Thoracic aorta (tissue), 2 donors: ENCODE results near the gene TMEM237. TPM values are rescaled to one million over a fixed set of nuclear protein-coding genes. Genes with fewer than 3 reads are reported as not detected.

ENCODE experiments used
- ATAC-seq: fragments of 150-250 bp; one replicate; pipeline ENCODE4 v1.8.0; 2017; ENCODE audit warnings: low read depth; ENCODE audit not compliant: insufficient number of reproducible peaks, low FRiP score
- DNase-seq: peaks from one replicate; pipeline ENCODE4 v3.0.0-alpha.2; 2020; ENCODE audit warnings: low spot score
- H3K27ac ChIP-seq, 2 donors: fragments of 200-600 bp; sonication (generic); 1 replicate in 1 of 2; 2 replicates in 1 of 2; pipeline ENCODE4 v1.5.1; 2016; ENCODE audit warnings: mild to moderate bottlenecking in 2 of 2, moderate library complexity in 2 of 2
- H3K27me3 ChIP-seq: fragments of 200-600 bp; sonication (generic); replicated peaks from 2 replicates; pipeline ENCODE4 v1.6.0; 2016; ENCODE audit warnings: mild to moderate bottlenecking; ENCODE audit not compliant: insufficient read depth
- H3K36me3 ChIP-seq: fragments of 200-600 bp; sonication (generic); one replicate; pipeline ENCODE4 v1.5.1; 2016
- H3K4me1 ChIP-seq, 2 donors: fragments of 200-600 bp; sonication (generic); 1 replicate in 1 of 2; 2 replicates in 1 of 2; pipeline versions ENCODE4 v1.5.1 to v1.6.0; 2016; ENCODE audit warnings: low read depth in 2 of 2, mild to moderate bottlenecking in 1 of 2; ENCODE audit not compliant: control insufficient read depth in 1 of 2
- H3K4me3 ChIP-seq: fragments of 200-600 bp; sonication (generic); 2 replicates; pipeline ENCODE4 v1.5.1; 2016; ENCODE audit warnings: mild to moderate bottlenecking
- H3K9me3 ChIP-seq: fragments of 200-600 bp; sonication (generic); 2 replicates; pipeline ENCODE4 v1.5.1; 2016
- CTCF ChIP-seq: fragments of 200-600 bp; sonication (generic); IDR thresholded peaks from one replicate; pipeline ENCODE4 v1.5.1; 2019; ENCODE audit warnings: antibody characterized with exemption
- total RNA-seq, 2 donors: library from RNA; depleted of rRNA; stranded (reverse); fragments of >200 nt; gene quantifications; one replicate each; pipeline versions ENCODE4 v1.1.0 to v1.2.3, GENCODE V29; 2016

TMEM237 gene
- total RNA-seq: 10 to 100 TPM; 43.2 to 45.6 TPM

GRCh38 chr2:201643216-201643890 is at the start of gene TMEM237:
TSS of gene TMEM237 (minus strand) at chr2:201643503. CDS start at chr2:201643400, 103 bp downstream.
- Histone ChIP-seq H3K4me1 (peaks cover 8 to 24% of the 10 kb centered on the region in 2 donors), H3K36me3 (peaks cover 6% of the 10 kb centered on the region), H3K9me3 (no peaks in the 10 kb centered on the region), H3K27ac (peak within 1 kb of the TSS; percentile 93 to 98), H3K4me3 (peak within 1 kb of the TSS; percentile 90), H3K27me3 (no peaks in the 10 kb centered on the region)
- TF ChIP-seq CTCF: no peak
- peak; percentile 38 for ATAC-seq
- DNase-seq: no peak

DNA sequence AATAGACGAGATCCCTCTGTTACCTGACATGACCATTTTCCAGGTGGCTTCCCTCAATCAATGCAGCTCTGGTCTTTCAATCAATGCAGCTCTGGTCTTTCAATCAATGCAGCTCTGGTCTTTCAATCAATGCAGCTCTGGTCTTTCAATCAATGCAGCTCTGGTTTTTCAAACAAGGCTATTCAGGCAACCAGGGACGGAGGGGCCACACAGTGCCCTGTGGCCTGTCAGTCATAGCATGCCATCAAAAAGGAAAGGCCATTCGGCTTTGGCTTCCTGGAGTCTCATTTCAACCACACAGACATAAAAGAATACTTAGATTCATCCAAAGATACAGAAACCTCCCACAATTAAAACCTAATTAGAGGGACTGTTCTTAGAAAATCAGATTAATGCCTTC is 41.9 kb upstream of the TMEM237 start:
- H3K4me1 ChIP-seq: no peaks in the 10 kb centered on the region
- no peak overlapping the region for H3K27ac ChIP-seq

DNA sequence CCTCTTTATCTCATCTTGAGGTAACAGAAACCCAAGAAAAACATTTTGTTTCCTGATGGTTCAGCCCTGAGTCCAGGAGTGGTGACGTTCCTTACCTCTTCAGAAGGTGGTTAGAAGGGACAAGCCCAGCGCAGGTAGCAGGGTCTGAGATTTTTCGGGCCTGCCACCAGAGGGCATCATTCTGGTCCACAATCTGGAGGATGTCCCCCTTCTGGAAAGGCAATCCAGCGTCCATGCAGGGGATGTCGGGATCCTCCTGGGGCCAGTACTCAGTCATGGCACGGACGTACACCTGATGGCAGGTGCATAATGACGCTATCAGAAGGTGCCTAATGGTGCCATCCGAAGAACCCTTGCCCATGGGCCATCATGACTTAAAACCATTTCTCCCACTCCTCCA is 37.4 kb upstream of the TMEM237 start:
- Histone ChIP-seq H3K36me3 (no peaks in the 10 kb centered on the region), H3K4me3 (no peak overlapping the region), H3K4me1 (no peaks in the 10 kb centered on the region), H3K9me3 (no peaks in the 10 kb centered on the region), H3K27ac (no peak overlapping the region), H3K27me3 (no peaks in the 10 kb centered on the region)
- no peak for TF ChIP-seq CTCF
- DNase-seq: no peak
- no peak for ATAC-seq

More for the DNA sequence above, 41.9 kb upstream of the TMEM237 start:
- H3K9me3 ChIP-seq: no peaks in the 10 kb centered on the region
- no peak for DNase-seq
- no peaks in the 10 kb centered on the region for H3K27me3 ChIP-seq
- H3K4me3 ChIP-seq: no peak overlapping the region
- H3K36me3 ChIP-seq: no peaks in the 10 kb centered on the region
- no peak for TF ChIP-seq CTCF
- no peak for ATAC-seq

- H3K27me3 ChIP-seq: no peaks in the 10 kb centered on the region
- H3K27ac ChIP-seq: no peak overlapping the region
- no peaks in the 10 kb centered on the region for H3K36me3 ChIP-seq
- no peaks in the 10 kb centered on the region for H3K4me1 ChIP-seq
- ATAC-seq (no peak), DNase-seq (no peak)
- no peaks in the 10 kb centered on the region for H3K9me3 ChIP-seq
- no peak for TF ChIP-seq CTCF
- H3K4me3 ChIP-seq: no peak overlapping the region
Observed at GRCh38 chr2:201678401-201678800, 35.1 kb upstream of the TMEM237 start.

DNA sequence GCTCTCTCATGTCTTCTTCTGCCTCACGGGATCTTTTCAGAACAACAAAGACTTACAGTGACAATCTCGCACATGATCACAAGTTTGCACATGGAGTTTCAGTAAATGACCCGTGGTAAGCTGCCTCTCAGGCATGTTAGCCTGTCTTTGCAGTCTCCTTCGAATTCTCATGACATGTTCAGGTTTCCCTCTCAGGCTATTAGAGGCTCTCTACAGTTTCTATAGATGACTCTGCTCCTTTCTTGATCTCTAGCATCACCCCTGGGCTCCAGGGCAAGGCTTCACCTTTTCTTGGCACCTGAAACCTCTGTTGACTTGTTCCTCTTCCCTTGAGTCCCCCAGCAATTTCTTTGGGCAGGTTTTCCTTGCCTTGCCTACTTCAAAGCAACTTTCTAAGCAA is 32.2 kb upstream of the TMEM237 start:
- no peak for TF ChIP-seq CTCF
- ATAC-seq (no peak), DNase-seq (no peak)
- no peaks in the 10 kb centered on the region for H3K9me3 ChIP-seq
- no peaks in the 10 kb centered on the region for H3K27me3 ChIP-seq
- H3K4me1 ChIP-seq: no peaks in the 10 kb centered on the region
- H3K4me3 ChIP-seq: no peak overlapping the region
- no peaks in the 10 kb centered on the region for H3K36me3 ChIP-seq
- H3K27ac ChIP-seq: no peak overlapping the region
